ENCODE data around the gene NCK2. TPM values are rescaled to one million over a fixed set of nuclear protein-coding genes. Genes with fewer than 3 reads are reported as not detected.

The NCK2 gene
- total RNA-seq, 1 donor from 2014 or later = 82.9 TPM

- DNase-seq (ENCODE audit: low read depth) = no peak
- Histone ChIP-seq H3K36me3 (ENCODE audit: control insufficient read depth, insufficient read depth, low read length) (no peaks in the 10 kb centered on the region), H3K4me3 (ENCODE audit: low read depth, low read length) (no peak overlapping the region), H3K27me3 (ENCODE audit: control insufficient read depth, insufficient read depth, low read length) (no peaks in the 10 kb centered on the region)
- no peak for TF ChIP-seq CTCF (IDR thresholded peaks at IDR 0.05; ENCODE audit: insufficient read depth, low read length, poor library complexity, severe bottlenecking)
Measured at GRCh38 chr2:105910497-105911238, 166.0 kb downstream of the NCK2 start.

GRCh38 chr2:105911425-105911824 lies 166.7 kb downstream of the NCK2 start:
- no peaks in the 10 kb centered on the region for H3K36me3 ChIP-seq (ENCODE audit: control insufficient read depth, insufficient read depth, low read length)
- H3K4me3 ChIP-seq (ENCODE audit: low read depth, low read length) = no peak overlapping the region
- DNase-seq (ENCODE audit: low read depth) = no peak
- H3K27me3 ChIP-seq (ENCODE audit: control insufficient read depth, insufficient read depth, low read length) = no peaks in the 10 kb centered on the region
- no peak for TF ChIP-seq CTCF (IDR thresholded peaks at IDR 0.05; ENCODE audit: insufficient read depth, low read length, poor library complexity, severe bottlenecking)

GRCh38 chr2:105912081-105912480 lies 167.4 kb downstream of the NCK2 start:
- Histone ChIP-seq H3K27me3 (ENCODE audit: control insufficient read depth, insufficient read depth, low read length) (no peaks in the 10 kb centered on the region), H3K36me3 (ENCODE audit: control insufficient read depth, insufficient read depth, low read length) (no peaks in the 10 kb centered on the region), H3K4me3 (ENCODE audit: low read depth, low read length) (no peak overlapping the region)
- TF ChIP-seq CTCF (IDR thresholded peaks at IDR 0.05; ENCODE audit: insufficient read depth, low read length, poor library complexity, severe bottlenecking) = no peak
- DNase-seq (ENCODE audit: low read depth) = no peak

GRCh38 chr2:105915005-105915558 lies 170.4 kb downstream of the NCK2 start:
- no peaks in the 10 kb centered on the region for H3K36me3 ChIP-seq (ENCODE audit: control insufficient read depth, insufficient read depth, low read length)
- no peak for DNase-seq (ENCODE audit: low read depth)
- no peak for TF ChIP-seq CTCF (IDR thresholded peaks at IDR 0.05; ENCODE audit: insufficient read depth, low read length, poor library complexity, severe bottlenecking)
- H3K4me3 ChIP-seq (ENCODE audit: low read depth, low read length) = no peak overlapping the region
- no peaks in the 10 kb centered on the region for H3K27me3 ChIP-seq (ENCODE audit: control insufficient read depth, insufficient read depth, low read length)

- no peak for DNase-seq (ENCODE audit: low read depth)
- no peak for TF ChIP-seq CTCF (IDR thresholded peaks at IDR 0.05; ENCODE audit: insufficient read depth, low read length, poor library complexity, severe bottlenecking)
- H3K4me3 ChIP-seq (ENCODE audit: low read depth, low read length) = no peak overlapping the region
- no peaks in the 10 kb centered on the region for H3K36me3 ChIP-seq (ENCODE audit: control insufficient read depth, insufficient read depth, low read length)
- H3K27me3 ChIP-seq (ENCODE audit: control insufficient read depth, insufficient read depth, low read length) = no peaks in the 10 kb centered on the region
Measured at GRCh38 chr2:105917226-105917625, 172.5 kb downstream of the NCK2 start.

- Histone ChIP-seq H3K4me3 (ENCODE audit: low read depth, low read length) (no peak overlapping the region), H3K36me3 (ENCODE audit: control insufficient read depth, insufficient read depth, low read length) (no peaks in the 10 kb centered on the region), H3K27me3 (ENCODE audit: control insufficient read depth, insufficient read depth, low read length) (no peaks in the 10 kb centered on the region)
- DNase-seq (ENCODE audit: low read depth) = no peak
- TF ChIP-seq CTCF (IDR thresholded peaks at IDR 0.05; ENCODE audit: insufficient read depth, low read length, poor library complexity, severe bottlenecking) = no peak
Measured at GRCh38 chr2:105917688-105918087, 173.0 kb downstream of the NCK2 start.
